HG03066 (cell line): ENCODE results near the gene TXNDC12.
"Not testable (repeated sequence)": the region's sequence is repeated elsewhere in the genome, so short reads cannot be mapped to it uniquely, and the experiment has no call there.

Source experiments
- ATAC-seq: cut with Tn5 transposase; IDR thresholded peaks from one replicate; pipeline ENCODE4 v1.9.1; 2021; ENCODE audit warnings: low read depth; ENCODE audit not compliant: unreplicated experiment

The TXNDC12 gene

GRCh38 chr1:52055066-52055865 is at the start of gene TXNDC12:
Gene TXNDC12 (minus strand): TSS chr1:52055191. CDS start chr1:52055096, 95 bp downstream.
- peak; percentile 49 for ATAC-seq

- no peak for ATAC-seq
Measured at GRCh38 chr1:52102336-52103013, 47.5 kb upstream of the TXNDC12 start.

GRCh38 chr1:52098139-52098871 is 43.3 kb upstream of the TXNDC12 start:
- ATAC-seq, result no peak

- ATAC-seq, result no peak
Measured at GRCh38 chr1:52096216-52096615, 41.2 kb upstream of the TXNDC12 start.

GRCh38 chr1:52094300-52094699 is 39.3 kb upstream of the TXNDC12 start:
- not testable (repeated sequence) for ATAC-seq

- ATAC-seq, result not testable (repeated sequence)
Measured at GRCh38 chr1:52087892-52088291, 32.9 kb upstream of the TXNDC12 start.

- ATAC-seq, result no peak
Measured at GRCh38 chr1:52080014-52080415, 25.0 kb upstream of the TXNDC12 start.

GRCh38 chr1:52077277-52077676 is 22.3 kb upstream of the TXNDC12 start:
- ATAC-seq, result not testable (repeated sequence)

GRCh38 chr1:52072291-52072690 is 17.3 kb upstream of the TXNDC12 start:
- no peak for ATAC-seq

- no peak for ATAC-seq
Measured at GRCh38 chr1:52070704-52071103, 15.7 kb upstream of the TXNDC12 start.

- ATAC-seq, result no peak
Measured at GRCh38 chr1:52063192-52063591, 8.2 kb upstream of the TXNDC12 start.

- no peak for ATAC-seq
Measured at GRCh38 chr1:52060822-52061221, 5.8 kb upstream of the TXNDC12 start.

- ATAC-seq, result no peak
Measured at GRCh38 chr1:52059888-52060287, 4.9 kb upstream of the TXNDC12 start.

GRCh38 chr1:52059321-52059720 is 4.3 kb upstream of the TXNDC12 start:
- no peak for ATAC-seq

GRCh38 chr1:52057876-52058415 is 3.0 kb upstream of the TXNDC12 start:
- ATAC-seq, result no peak

- ATAC-seq, result no peak
Measured at GRCh38 chr1:52057255-52057654, 2.3 kb upstream of the TXNDC12 start.

- no peak for ATAC-seq
Measured at GRCh38 chr1:52056937-52057231, 1.9 kb upstream of the TXNDC12 start.

- ATAC-seq, result peak; percentile 83
Measured at GRCh38 chr1:52056163-52056936, 1.4 kb upstream of the TXNDC12 start, which contains the start of gene BTF3L4. Gene BTF3L4 (plus strand): TSS chr1:52056295. CDS start chr1:52059848, 3,553 bp downstream.

- no peak for ATAC-seq
Measured at GRCh38 chr1:52055866-52056162, 823 bp upstream of the TXNDC12 start.

GRCh38 chr1:52054496-52055065 is 410 bp downstream of the TXNDC12 start:
- no peak for ATAC-seq
